Heart right ventricle (tissue), 16 donors: ENCODE results near the gene VRK1. TPM values are rescaled to one million over a fixed set of nuclear protein-coding genes. Genes with fewer than 3 reads are reported as not detected.

Source experiments
- ATAC-seq, 8 donors: fragments of 200-7000 bp; cut with Tn5 transposase; one replicate each; pipeline ENCODE4 v1.9.1; 2020; ENCODE audit warnings: mild to moderate bottlenecking in 8 of 8, moderate library complexity in 8 of 8, moderate number of reproducible peaks in 1 of 8
- DNase-seq, 2 donors: peaks; one replicate each; pipeline ENCODE4 v3.0.0-alpha.2; 2020
- H3K27ac ChIP-seq, 10 donors: fragments of 200-600 bp; sonication (generic) in 2 of 10; one replicate each; pipeline versions ENCODE4 v1.5.0 to v1.8.0; 2020 to 2022; ENCODE audit warnings: mild to moderate bottlenecking in 3 of 10
- H3K27me3 ChIP-seq, 7 donors: fragments of 200-600 bp; one replicate each; pipeline ENCODE4 v1.8.0; 2021 to 2022; ENCODE audit warnings: mild to moderate bottlenecking in 2 of 7
- H3K36me3 ChIP-seq, 9 donors: fragments of 200-600 bp; sonication (generic) in 1 of 9; one replicate each; pipeline versions ENCODE4 v1.5.0 to v1.8.0; 2020 to 2022; ENCODE audit warnings: mild to moderate bottlenecking in 2 of 9
- H3K4me1 ChIP-seq, 9 donors: fragments of 200-600 bp; sonication (generic) in 1 of 9; one replicate each; pipeline versions ENCODE4 v1.5.0 to v1.8.0; 2020 to 2022; ENCODE audit warnings: mild to moderate bottlenecking in 4 of 9
- H3K4me3 ChIP-seq, 10 donors: fragments of 200-600 bp; sonication (generic) in 2 of 10; one replicate each; pipeline versions ENCODE4 v1.5.0 to v1.8.0; 2020 to 2022; ENCODE audit warnings: mild to moderate bottlenecking in 7 of 10, moderate library complexity in 2 of 10
- H3K9me3 ChIP-seq, 11 donors: fragments of 200-600 bp in 10 of 11; sonication (generic) in 2 of 11; one replicate each; pipeline versions ENCODE4 v1.5.0 to v1.8.0; 2013 to 2022; ENCODE audit warnings: mild to moderate bottlenecking in 2 of 11, control low read depth in 1 of 11, moderate library complexity in 1 of 11
- CTCF ChIP-seq, 9 donors: fragments of 200-600 bp; sonication (generic) in 2 of 9; IDR thresholded peaks; one replicate each; pipeline versions ENCODE4 v1.5.0 to v1.8.0; 2021 to 2022; ENCODE audit warnings: antibody characterized with exemption in 9 of 9, mild to moderate bottlenecking in 5 of 9, moderate library complexity in 1 of 9
- WGBS, 2 donors: extraction: QIAGEN DNeasy Blood & Tissue Kit; methylation state at CpG; one replicate each; pipeline ENCODE4 v1.1.7; 2013; ENCODE audit warnings: inconsistent platforms in 1 of 2; 5-methylcytosine and 5-hydroxymethylcytosine counted together
- intact Hi-C, 10 donors: fragments of 100-400 bp; cut with DNase I; formaldehyde crosslinking; loops; one replicate each; pipeline versions ENCODE4 v1.11.1 to v1.14.2; 2022
- polyA plus RNA-seq, 2 donors: library from polyadenylated mRNA; stranded (reverse); fragments of 200-250 nt; gene quantifications; one replicate each; pipeline ENCODE4 v1.2.3, GENCODE V29; 2013
- total RNA-seq, 10 donors: library from RNA; stranded (reverse); fragmentation: NEBNext Ultra II Directional in 3 of 10; extraction: Animal tissue kit (Norgen Biotek cat#: 25700) in 3 of 10; gene quantifications; one replicate each; pipeline versions ENCODE4 v1.2.1 to v1.2.4, GENCODE V29; 2021 to 2023
- donor health status: Arrhythmogenic right ventricular cardiomyopathy.
- donor health status: ischemic (EF 13 %, LVEDD 7.1; RV severe dilation, severe dysfunction).
- donor health status: healthy with polysubstance abuse.
- donor health status: DM: no; HTN: yes; CAD: no.
- donor health status: DM: no; HTN: no; CAD: no.
- donor health status: ischemic (EF 25% LVEDD 6.9; RV normal size, moderate dysfunction).
- donor health status: ischemic (EF 25% LVEDD 5.7; RV mildly dilated, moderate dysfunction).
- donor health status: healthy.
- donor health status: DM: yes; HTN: yes; CAD: no.
- donor health status: Ischemic cardiomyopathy.
- donor health status: ischemic (EF 35%, LVEDD 5.7; RV mildly dilated, moderate dysfunction).
- donor health status: nonischemic (EF 11% LVEDD 7.7; RV severe dilation, severe dysfunction).
- donor health status: DM: yes; HTN: yes; CAD: no.
- donor health status: PGD.
- donor health status: ischemic (EF 29% LVEDD 5.4; RV normal size, mild dysfunction).
- donor health status: nonischemic (EF 23%, LVEDD 6.1; RV moderate dilation, normal function).

The VRK1 gene
- total and polyA plus RNA-seq, 12 donors, result 2.3 to 9.7 (median 7.2) TPM

GRCh38 chr14:96756745-96757144 is 40.4 kb upstream of the VRK1 start:
- Histone ChIP-seq H3K27ac (no peak overlapping the region), H3K36me3 (no peaks in the 10 kb centered on the region), H3K4me3 (no peak overlapping the region), H3K9me3 (no peaks in the 10 kb centered on the region), H3K27me3 (peaks cover 0 to 51% (median 21%) of the 10 kb centered on the region in 7 donors), H3K4me1 (no peaks in the 10 kb centered on the region)
- no peak for DNase-seq
- 53 to 65% methylated on average over 5 of the region's 5 CpGs for WGBS, 2 donors
- TF ChIP-seq CTCF (IDR thresholded peaks at IDR 0.05), result no peak
- intact Hi-C loops, result no loop called here
- ATAC-seq, result no peak

GRCh38 chr14:96757456-96757855 is 39.7 kb upstream of the VRK1 start:
- intact Hi-C loops, result no loop called here
- peaks cover 0 to 47% (median 21%) of the 10 kb centered on the region in 7 donors for H3K27me3 ChIP-seq
- H3K27ac ChIP-seq, result no peak overlapping the region
- H3K9me3 ChIP-seq, result no peaks in the 10 kb centered on the region
- no peaks in the 10 kb centered on the region for H3K36me3 ChIP-seq
- DNase-seq (no peak), ATAC-seq (no peak)
- no peak for TF ChIP-seq CTCF (IDR thresholded peaks at IDR 0.05)
- 58 to 64% methylated on average over 7 of the region's 7 CpGs for WGBS, 2 donors
- H3K4me1 ChIP-seq, result no peaks in the 10 kb centered on the region
- H3K4me3 ChIP-seq, result no peak overlapping the region

- DNase-seq (no peak), ATAC-seq (no peak)
- intact Hi-C loops, result no loop called here
- Histone ChIP-seq H3K27ac (no peak overlapping the region), H3K4me3 (no peak overlapping the region), H3K9me3 (no peaks in the 10 kb centered on the region), H3K4me1 (no peaks in the 10 kb centered on the region), H3K27me3 (peaks cover 0 to 29% (median 15%) of the 10 kb centered on the region in 7 donors), H3K36me3 (no peaks in the 10 kb centered on the region)
- WGBS, 2 donors, result 81 to 87% methylated on average over 6 of the region's 6 CpGs
- TF ChIP-seq CTCF (IDR thresholded peaks at IDR 0.05), result no peak
Measured at GRCh38 chr14:96761066-96761465, 36.1 kb upstream of the VRK1 start.

- Histone ChIP-seq H3K4me1 (no peaks in the 10 kb centered on the region), H3K36me3 (no peaks in the 10 kb centered on the region), H3K27me3 (peaks cover 0 to 14% (median 6%) of the 10 kb centered on the region in 7 donors), H3K9me3 (no peaks in the 10 kb centered on the region), H3K4me3 (no peak overlapping the region), H3K27ac (no peak overlapping the region)
- no peak for DNase-seq
- no peak for TF ChIP-seq CTCF (IDR thresholded peaks at IDR 0.05)
- 3 to 10% methylated on average over 3 of the region's 3 CpGs for WGBS, 2 donors
- intact Hi-C loops, result no loop called here
- peak in 3 of 8 donors; percentile 39 to 62 (median 56) for ATAC-seq
Measured at GRCh38 chr14:96762650-96763049, 34.5 kb upstream of the VRK1 start.
